Naive B cell (primary cell): Measurements from ENCODE around the gene LRP1. TPM values are rescaled to one million over a fixed set of nuclear protein-coding genes. Genes with fewer than 3 reads are reported as not detected.

Experiments
- ATAC-seq, 2 donors: fragments of 150-1000 bp; cut with Tn5 transposase; 2 replicates each; pipeline ENCODE4 v1.10.0; 2021; ENCODE audit warnings: low read depth in 2 of 2, mild to moderate bottlenecking in 2 of 2, moderate library complexity in 2 of 2
- DNase-seq: peaks from one replicate; pipeline ENCODE4 v3.0.0; 2022
- H3K27ac Mint-ChIP-seq, 6 donors: one replicate each; pipeline ENCODE4 v1.8.0; 2020 to 2022; ENCODE audit warnings: mild to moderate bottlenecking in 6 of 6, mixed read lengths in 6 of 6, moderate library complexity in 5 of 6, inconsistent platforms in 2 of 6
- H3K27me3 Mint-ChIP-seq, 3 donors: one replicate each; pipeline ENCODE4 v1.8.0; 2021 to 2022; ENCODE audit warnings: mixed read lengths in 3 of 3, mild to moderate bottlenecking in 1 of 3
- H3K36me3 Mint-ChIP-seq, 2 donors: one replicate each; pipeline ENCODE4 v1.8.0; 2020 to 2022; ENCODE audit warnings: mixed read lengths in 2 of 2, inconsistent platforms in 1 of 2, mild to moderate bottlenecking in 1 of 2
- H3K4me1 Mint-ChIP-seq, 3 donors: one replicate each; pipeline ENCODE4 v1.8.0; 2020 to 2022; ENCODE audit warnings: mixed read lengths in 3 of 3, inconsistent platforms in 1 of 3, mild to moderate bottlenecking in 1 of 3, moderate library complexity in 1 of 3
- H3K4me3 Mint-ChIP-seq, 8 donors: one replicate each; pipeline ENCODE4 v1.8.0; 2020 to 2022; ENCODE audit warnings: mild to moderate bottlenecking in 8 of 8, mixed read lengths in 8 of 8, moderate library complexity in 8 of 8, inconsistent platforms in 2 of 8
- H3K9me3 Mint-ChIP-seq, 7 donors: one replicate each; pipeline ENCODE4 v1.8.0; 2020 to 2022; ENCODE audit warnings: mixed read lengths in 7 of 7, mild to moderate bottlenecking in 5 of 7, inconsistent platforms in 2 of 7, moderate library complexity in 1 of 7
- polyA plus RNA-seq, 6 donors: library from polyadenylated mRNA; unstranded; fragments of 300-500 nt; fragmentation: Illumina TruSeq; gene quantifications; one replicate each; pipeline ENCODE4 v1.2.3, GENCODE V29; 2021; ENCODE audit warnings: low read depth in 6 of 6

The LRP1 gene
- polyA plus RNA-seq, 6 donors from 2014 or later = 0.04 to 0.55 (median 0.09) TPM; not detected in 3

- no peaks in the 10 kb centered on the region for H3K9me3 Mint-ChIP-seq
- no peak overlapping the region for H3K4me3 Mint-ChIP-seq
- H3K27ac Mint-ChIP-seq = peak overlapping the region in 3 of 6 donors; percentile 61 to 91 (median 86)
- ATAC-seq (no peak), DNase-seq (no peak)
- H3K36me3 Mint-ChIP-seq = peaks cover 6 to 27% of the 10 kb centered on the region in 2 donors
- no peaks in the 10 kb centered on the region for H3K27me3 Mint-ChIP-seq
- H3K4me1 Mint-ChIP-seq = peaks cover 38 to 53% (median 52%) of the 10 kb centered on the region in 3 donors
Observed at GRCh38 chr12:57098546-57098945, 29.7 kb upstream of the LRP1 start.

- Mint-ChIP-seq H3K4me1 (peaks cover 32 to 50% (median 47%) of the 10 kb centered on the region in 3 donors), H3K4me3 (no peak overlapping the region), H3K27me3 (no peaks in the 10 kb centered on the region)
Observed at GRCh38 chr12:57099047-57099714, 29.1 kb upstream of the LRP1 start.

GRCh38 chr12:57099766-57100165 is 28.5 kb upstream of the LRP1 start:
- Mint-ChIP-seq H3K4me3 (no peak overlapping the region), H3K27me3 (no peaks in the 10 kb centered on the region), H3K4me1 (peaks cover 26 to 47% (median 46%) of the 10 kb centered on the region in 3 donors), H3K27ac (peak overlapping the region in 5 of 6 donors; percentile 21 to 86 (median 81)), H3K9me3 (no peaks in the 10 kb centered on the region), H3K36me3 (peaks cover 6 to 27% of the 10 kb centered on the region in 2 donors)
- no peak for DNase-seq
- ATAC-seq = no peak

More at GRCh38 chr12:57099047-57099714, 29.1 kb upstream of the LRP1 start:
- H3K9me3 Mint-ChIP-seq = no peaks in the 10 kb centered on the region
- peak overlapping the region in 3 of 6 donors; percentile 76 to 91 (median 86) for H3K27ac Mint-ChIP-seq
- no peak for ATAC-seq
- H3K36me3 Mint-ChIP-seq = peaks cover 6 to 27% of the 10 kb centered on the region in 2 donors
- no peak for DNase-seq

GRCh38 chr12:57101892-57102695 is 26.2 kb upstream of the LRP1 start:
- no peak for ATAC-seq
- DNase-seq = no peak
- no peaks in the 10 kb centered on the region for H3K27me3 Mint-ChIP-seq
- peak overlapping the region in 2 of 8 donors; percentile 25 to 60 for H3K4me3 Mint-ChIP-seq
- H3K9me3 Mint-ChIP-seq = no peaks in the 10 kb centered on the region
- peak overlapping the region in 5 of 6 donors; percentile 14 to 86 (median 60) for H3K27ac Mint-ChIP-seq
- H3K4me1 Mint-ChIP-seq = peaks cover 30 to 42% (median 41%) of the 10 kb centered on the region in 3 donors
- H3K36me3 Mint-ChIP-seq = peaks cover 0 to 28% of the 10 kb centered on the region in 2 donors

GRCh38 chr12:57103856-57104255 is 24.4 kb upstream of the LRP1 start:
- peak overlapping the region in 3 of 6 donors; percentile 27 to 73 (median 31) for H3K27ac Mint-ChIP-seq
- DNase-seq (no peak), ATAC-seq (no peak)
- no peaks in the 10 kb centered on the region for H3K27me3 Mint-ChIP-seq
- H3K4me1 Mint-ChIP-seq = peaks cover 40 to 56% (median 48%) of the 10 kb centered on the region in 3 donors
- H3K9me3 Mint-ChIP-seq = no peaks in the 10 kb centered on the region
- no peak overlapping the region for H3K4me3 Mint-ChIP-seq
- peaks cover 0 to 34% of the 10 kb centered on the region in 2 donors for H3K36me3 Mint-ChIP-seq

GRCh38 chr12:57104292-57104910 is 23.9 kb upstream of the LRP1 start:
- peak overlapping the region in 3 of 6 donors; percentile 30 to 70 (median 31) for H3K27ac Mint-ChIP-seq
- DNase-seq = no peak
- peak overlapping the region in 1 of 8 donors; percentile 33 for H3K4me3 Mint-ChIP-seq
- peaks cover 38 to 60% (median 46%) of the 10 kb centered on the region in 3 donors for H3K4me1 Mint-ChIP-seq
- no peaks in the 10 kb centered on the region for H3K9me3 Mint-ChIP-seq
- no peaks in the 10 kb centered on the region for H3K27me3 Mint-ChIP-seq
- H3K36me3 Mint-ChIP-seq = peaks cover 0 to 29% of the 10 kb centered on the region in 2 donors
- no peak for ATAC-seq

- peaks cover 42 to 65% (median 47%) of the 10 kb centered on the region in 3 donors for H3K4me1 Mint-ChIP-seq
- H3K27ac Mint-ChIP-seq = peak overlapping the region in 3 of 6 donors; percentile 47 to 99 (median 90)
- ATAC-seq = no peak
- peaks cover 0 to 23% of the 10 kb centered on the region in 2 donors for H3K36me3 Mint-ChIP-seq
- DNase-seq = no peak
- H3K27me3 Mint-ChIP-seq = no peaks in the 10 kb centered on the region
- peak overlapping the region in 1 of 8 donors; percentile 33 for H3K4me3 Mint-ChIP-seq
- H3K9me3 Mint-ChIP-seq = no peaks in the 10 kb centered on the region
Observed at GRCh38 chr12:57105011-57105753, 23.1 kb upstream of the LRP1 start.

GRCh38 chr12:57106021-57106708 is 22.1 kb upstream of the LRP1 start:
- no peak for DNase-seq
- H3K27me3 Mint-ChIP-seq = no peaks in the 10 kb centered on the region
- H3K27ac Mint-ChIP-seq = peak overlapping the region in 4 of 6 donors; percentile 21 to 99 (median 58)
- H3K4me1 Mint-ChIP-seq = peaks cover 42 to 66% (median 48%) of the 10 kb centered on the region in 3 donors
- ATAC-seq = no peak
- no peaks in the 10 kb centered on the region for H3K9me3 Mint-ChIP-seq
- H3K36me3 Mint-ChIP-seq = peaks cover 0 to 28% of the 10 kb centered on the region in 2 donors
- peak overlapping the region in 1 of 8 donors; percentile 34 for H3K4me3 Mint-ChIP-seq

GRCh38 chr12:57107456-57108155 is 20.7 kb upstream of the LRP1 start:
- no peaks in the 10 kb centered on the region for H3K27me3 Mint-ChIP-seq
- no peak for ATAC-seq
- peaks cover 52 to 64% (median 62%) of the 10 kb centered on the region in 3 donors for H3K4me1 Mint-ChIP-seq
- H3K27ac Mint-ChIP-seq = peak overlapping the region in 5 of 6 donors; percentile 13 to 99 (median 87)
- H3K9me3 Mint-ChIP-seq = no peaks in the 10 kb centered on the region
- H3K36me3 Mint-ChIP-seq = peaks cover 0 to 31% of the 10 kb centered on the region in 2 donors
- peak overlapping the region in 5 of 8 donors; percentile 20 to 68 (median 53) for H3K4me3 Mint-ChIP-seq
- no peak for DNase-seq

GRCh38 chr12:57109207-57110103 is 18.8 kb upstream of the LRP1 start:
- Mint-ChIP-seq H3K9me3 (no peaks in the 10 kb centered on the region), H3K27ac (peak overlapping the region; percentile 98 to 100 (median 100)), H3K36me3 (peaks cover 0 to 31% of the 10 kb centered on the region in 2 donors), H3K4me3 (peak overlapping the region; percentile 93 to 100 (median 97)), H3K27me3 (no peaks in the 10 kb centered on the region), H3K4me1 (peaks cover 55 to 65% (median 61%) of the 10 kb centered on the region in 3 donors)
- no peak for DNase-seq
- no peak for ATAC-seq
